SK-N-SH (cell line): ENCODE results near the gene CDIP1. TPM values are rescaled to one million over a fixed set of nuclear protein-coding genes. Genes with fewer than 3 reads are reported as not detected.

Experiments used
- CTCF ChIA-PET: fragments of 300-600, 350-600 bp; formaldehyde crosslinking; extraction: SDS; loops from one replicate; lab custom pipeline; 2021; lab: Yijun Ruan, JAX
- POLR2A ChIA-PET: fragments of 350-600 bp; sonication (Branson Sonifier 250); formaldehyde crosslinking; extraction: SDS; loops from one replicate; lab custom pipeline; 2020; ENCODE audit warnings: antibody characterized with exemption, inconsistent platforms; lab: Yijun Ruan, JAX
- DNase-seq: peaks from one replicate; pipeline ENCODE4 v3.0.0; 2012
- H2AFZ ChIP-seq: fragments of 200-600 bp; sonication (generic); 2 replicates; pipeline ENCODE4 v1.8.1; 2016; ENCODE audit warnings: antibody characterized with exemption, mild to moderate bottlenecking, low read depth
- H3F3A ChIP-seq: fragments of 200-600 bp; sonication (generic); replicated peaks from 2 replicates; pipeline ENCODE3; 2016; ENCODE audit warnings: antibody characterized with exemption, mild to moderate bottlenecking; ENCODE audit not compliant: insufficient read depth
- H3K27ac ChIP-seq, 2 experiments: fragments of 200-500 bp in 1 of 2; fragments of 200-600 bp in 1 of 2; sonication (Bioruptor generic) in 1 of 2; sonication (generic), shearing (Covaris generic) in 1 of 2; 2 replicates each; pipeline versions ENCODE4 v1.5.1 to v1.6.1; 2014 to 2016; ENCODE audit warnings: low read depth in 2 of 2, inconsistent platforms in 1 of 2, low read length in 1 of 2, mild to moderate bottlenecking in 1 of 2, mixed read lengths in 1 of 2
- H3K27me3 ChIP-seq: fragments of 200-600 bp; sonication (generic), shearing (Covaris generic); 2 replicates; pipeline ENCODE4 v1.6.1; 2016; ENCODE audit warnings: mixed run types; ENCODE audit not compliant: insufficient read depth
- H3K36me3 ChIP-seq, 2 experiments: fragments of 200-500 bp in 1 of 2; fragments of 200-600 bp in 1 of 2; sonication (Bioruptor generic) in 1 of 2; sonication (generic) in 1 of 2; replicated peaks in 1 of 2; 2 replicates each; pipeline versions ENCODE3 to v1.5.1; 2014 to 2016; ENCODE audit warnings: low read length in 1 of 2, mild to moderate bottlenecking in 1 of 2; ENCODE audit not compliant: insufficient read depth in 2 of 2, control insufficient read depth in 1 of 2
- H3K4me1 ChIP-seq, 2 experiments: fragments of 200-500 bp in 1 of 2; fragments of 200-600 bp in 1 of 2; sonication (Bioruptor generic) in 1 of 2; sonication (generic), shearing (Covaris generic) in 1 of 2; 2 replicates each; pipeline versions ENCODE4 v1.5.1 to v1.6.1; 2014 to 2016; ENCODE audit warnings: low read depth in 1 of 2, low read length in 1 of 2, mixed run types in 1 of 2; ENCODE audit not compliant: insufficient read depth in 2 of 2, control insufficient read depth in 1 of 2
- H3K4me2 ChIP-seq: fragments of 200-600 bp; sonication (generic), shearing (Covaris generic); 2 replicates; pipeline ENCODE4 v1.6.1; 2017; ENCODE audit warnings: mixed run types
- H3K4me3 ChIP-seq, 2 experiments: fragments of 200-500 bp in 1 of 2; fragments of 200-600 bp in 1 of 2; sonication (Bioruptor generic) in 1 of 2; sonication (generic), shearing (Covaris generic) in 1 of 2; 2 replicates each; pipeline versions ENCODE4 v1.5.1 to v1.8.1; 2014 to 2016; ENCODE audit warnings: low read depth in 2 of 2, inconsistent platforms in 1 of 2, low read length in 1 of 2, mild to moderate bottlenecking in 1 of 2, mixed read lengths in 1 of 2, moderate library complexity in 1 of 2
- H3K79me2 ChIP-seq: fragments of 200-600 bp; sonication (generic); 2 replicates; pipeline ENCODE4 v1.8.1; 2017; ENCODE audit warnings: mild to moderate bottlenecking; ENCODE audit not compliant: insufficient read depth
- H3K9ac ChIP-seq: fragments of 200-600 bp; sonication (generic); 2 replicates; pipeline ENCODE4 v1.6.1; 2017; ENCODE audit warnings: mixed run types
- H3K9me2 ChIP-seq: fragments of 200-600 bp; sonication (generic); 2 replicates; pipeline ENCODE4 v1.6.1; 2017; ENCODE audit warnings: mixed run types
- H3K9me3 ChIP-seq: fragments of 200-600 bp; sonication (generic); 2 replicates; pipeline ENCODE4 v1.6.1; 2017; ENCODE audit warnings: mixed run types, mild to moderate bottlenecking, moderate library complexity
- H4K20me1 ChIP-seq: fragments of 200-600 bp; sonication (generic); 2 replicates; pipeline ENCODE4 v1.6.1; 2017; ENCODE audit warnings: mild to moderate bottlenecking, mixed run types; ENCODE audit not compliant: insufficient read depth
- MEF2A ChIP-seq: IDR thresholded peaks from 2 replicates; pipeline ENCODE4 v1.4.0; 2012; ENCODE audit warnings: low read depth, borderline replicate concordance
- NFIC ChIP-seq: IDR thresholded peaks from 2 replicates; pipeline ENCODE4 v1.4.0; 2012; ENCODE audit warnings: borderline replicate concordance
- RXRA ChIP-seq: IDR thresholded peaks from 2 replicates; pipeline ENCODE4 v1.4.0; 2012; ENCODE audit warnings: low read depth, mild to moderate bottlenecking, borderline replicate concordance
- TAF1 ChIP-seq: IDR thresholded peaks from 2 replicates; pipeline ENCODE4 v1.6.1; 2012; ENCODE audit warnings: low read depth, mild to moderate bottlenecking, low read length, moderate library complexity, borderline replicate concordance
- WGBS: methylation state at CpG from one replicate; pipeline ENCODE4 v1.1.6; 2017; ENCODE audit warnings: low lambda C conversion rate; 5-methylcytosine and 5-hydroxymethylcytosine counted together
- polyA plus RNA-seq, 3 experiments: library from polyadenylated mRNA; depleted of rRNA; stranded (reverse); fragments of >200 nt; gene quantifications; 2 replicates each; pipeline ENCODE4 v1.2.3, GENCODE V29; 2012
- TF ChIP-seq, protein P1 (sequence below): IDR thresholded peaks from 2 replicates; pipeline ENCODE4 v1.4.0; 2012; ENCODE audit warnings: low read depth

The CDIP1 gene
- polyA plus RNA-seq, 1 of the 3 experiments (the other 2 are of a cell fraction), result 30.2 TPM

DNA sequence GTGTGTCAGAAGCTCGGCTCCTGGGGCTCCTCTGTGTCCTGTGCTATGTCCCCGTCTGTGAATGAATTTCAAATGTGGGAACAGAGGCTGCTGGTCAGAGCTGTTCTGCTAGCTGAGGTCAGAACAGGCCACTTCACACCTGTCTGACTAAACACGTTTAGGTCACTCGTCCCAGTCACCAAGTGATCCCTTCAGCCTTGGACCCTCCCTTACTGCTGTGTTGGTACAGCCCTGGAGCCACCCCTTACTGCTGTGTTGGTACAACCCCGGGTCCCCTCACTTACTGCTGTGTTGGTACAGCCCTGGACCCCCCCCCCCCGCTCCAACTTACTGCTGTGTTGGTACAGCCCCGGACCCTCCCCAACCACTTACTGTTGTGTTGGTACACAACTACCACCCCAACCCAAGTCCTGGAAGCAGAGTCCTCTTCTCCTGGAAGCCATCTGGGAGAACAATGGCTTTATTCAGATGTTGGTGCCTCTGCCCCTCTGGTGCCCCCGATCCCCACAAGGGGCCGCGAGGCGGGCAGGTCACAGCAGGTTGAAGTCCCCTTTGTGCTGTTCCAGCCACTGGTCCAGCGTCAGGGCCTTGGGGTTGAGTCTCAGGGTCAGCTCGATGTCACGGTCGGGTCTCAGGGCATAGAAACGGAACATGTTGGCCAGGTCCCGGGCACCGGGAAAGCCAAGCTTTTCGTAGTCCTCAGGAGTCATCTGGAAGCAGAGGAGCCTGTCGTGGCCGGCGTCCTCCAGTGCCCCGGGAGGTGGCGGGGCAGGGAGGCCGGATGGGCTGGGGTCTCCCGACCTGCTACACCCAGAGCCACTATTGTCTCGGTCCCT is 77.1 kb downstream of the CDIP1 start:
- H3K9me3 ChIP-seq, result no peaks in the 10 kb centered on the region
- H3K27me3 ChIP-seq, result no peaks in the 10 kb centered on the region
- peaks cover 13 to 16% of the 10 kb centered on the region in 2 experiments for H3K36me3 ChIP-seq
- H3K4me3 ChIP-seq, result no peak overlapping the region
- no peak overlapping the region for H2AFZ ChIP-seq
- H3K9ac ChIP-seq, result no peak overlapping the region
- H3K4me1 ChIP-seq, result peaks cover 0 to 8% of the 10 kb centered on the region in 2 experiments; a peak in 1 of 4 replicates
- ChIA-PET CTCF (interaction anchor here (1.5 to 1.6 kb wide), 2 partner anchors 12 to 15 kb away, joined by 4 read pairs; partner anchors contain the start of gene HMOX2), POLR2A (no interaction called here)
- no peaks in the 10 kb centered on the region for H3K79me2 ChIP-seq
- H4K20me1 ChIP-seq, result no peaks in the 10 kb centered on the region
- WGBS, result 94% methylated on average over 21 of the region's 27 CpGs
- no peaks in the 10 kb centered on the region for H3K9me2 ChIP-seq
- no peak for TF ChIP-seq RXRA
- TF ChIP-seq, protein P1, sequence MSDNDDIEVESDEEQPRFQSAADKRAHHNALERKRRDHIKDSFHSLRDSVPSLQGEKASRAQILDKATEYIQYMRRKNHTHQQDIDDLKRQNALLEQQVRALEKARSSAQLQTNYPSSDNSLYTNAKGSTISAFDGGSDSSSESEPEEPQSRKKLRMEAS, result no peak
- TF ChIP-seq TAF1, result no peak
- no peak overlapping the region for H3K27ac ChIP-seq
- peaks cover 27% of the 10 kb centered on the region for H3F3A ChIP-seq
- DNase-seq, result peak; percentile 70
- no peak overlapping the region for H3K4me2 ChIP-seq

DNA sequence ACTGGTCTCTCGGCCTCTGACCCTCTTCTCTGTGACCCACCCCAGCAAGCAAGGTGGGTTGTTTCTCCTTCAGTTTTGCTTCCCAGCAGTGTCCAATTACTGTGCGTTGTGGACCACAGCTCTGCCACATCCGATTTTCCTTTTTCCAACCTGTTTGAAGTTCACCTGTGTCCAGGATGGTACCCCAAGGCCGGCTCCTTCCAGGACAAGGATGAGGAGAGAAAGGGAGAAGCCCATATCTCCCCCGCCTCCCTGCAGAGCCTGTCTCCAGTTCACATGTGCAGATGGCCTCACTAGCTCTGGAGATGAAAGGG is 77.7 kb downstream of the CDIP1 start:
- ChIA-PET CTCF (interaction anchor here (1.5 to 1.6 kb wide), 2 partner anchors 12 to 15 kb away, joined by 4 read pairs; partner anchors contain the start of gene HMOX2), POLR2A (no interaction called here)

More for the DNA sequence above, 77.7 kb downstream of the CDIP1 start:
- H4K20me1 ChIP-seq, result no peaks in the 10 kb centered on the region
- H2AFZ ChIP-seq, result no peak overlapping the region
- 90% methylated on average over 5 of the region's 5 CpGs for WGBS
- no peak for DNase-seq
- H3K9ac ChIP-seq, result no peak overlapping the region
- no peaks in the 10 kb centered on the region for H3K9me3 ChIP-seq
- TF ChIP-seq MEF2A, result no peak
- no peak for TF ChIP-seq NFIC
- H3K36me3 ChIP-seq, result peaks cover 14 to 21% of the 10 kb centered on the region in 2 experiments
- no peak overlapping the region for H3K4me2 ChIP-seq
- H3K79me2 ChIP-seq, result no peaks in the 10 kb centered on the region
- H3K27ac ChIP-seq, result no peak overlapping the region
- peaks cover 27% of the 10 kb centered on the region for H3F3A ChIP-seq
- peaks cover 0 to 8% of the 10 kb centered on the region in 2 experiments; a peak in 1 of 4 replicates for H3K4me1 ChIP-seq
- H3K4me3 ChIP-seq, result no peak overlapping the region
- no peaks in the 10 kb centered on the region for H3K9me2 ChIP-seq
- H3K27me3 ChIP-seq, result no peaks in the 10 kb centered on the region

Other genes starting within 250 kb of the CDIP1 start
- 3.3 and 6.5 TPM in 2 replicates for gene GLIS2, start 222.7 kb downstream of the CDIP1 start, polyA plus RNA-seq (2012; rRNA removed)
- gene PAM16, start 187.5 kb downstream of the CDIP1 start, polyA plus RNA-seq (2012; rRNA removed), result 96.3 and 96.4 TPM in 2 replicates
- gene VASN, start 166.9 kb downstream of the CDIP1 start, polyA plus RNA-seq (2012; rRNA removed), result 11.4 and 37.4 TPM in 2 replicates
- gene CORO7, start 122.2 kb downstream of the CDIP1 start, polyA plus RNA-seq (2012; rRNA removed), result 21.9 and 25.8 TPM in 2 replicates
- 48.7 and 52.6 TPM in 2 replicates for gene DNAJA3, start 112.9 kb downstream of the CDIP1 start, polyA plus RNA-seq (2012; rRNA removed)
- 99.9 and 102 TPM in 2 replicates for gene NMRAL1, start 64.1 kb downstream of the CDIP1 start, polyA plus RNA-seq (2012; rRNA removed)
- gene HMOX2, start 62.4 kb downstream of the CDIP1 start, polyA plus RNA-seq (2012; rRNA removed), result 65.1 and 75.5 TPM in 2 replicates
- 0.05 TPM in 2 replicates for gene C16orf96, start 17.6 kb upstream of the CDIP1 start, polyA plus RNA-seq (2012; rRNA removed)
- 13.0 and 16.7 TPM in 2 replicates for gene UBALD1, start 76.1 kb upstream of the CDIP1 start, polyA plus RNA-seq (2012; rRNA removed)
- gene MGRN1, start 86.1 kb upstream of the CDIP1 start, polyA plus RNA-seq (2012; rRNA removed), result 5.5 and 13.3 TPM in 2 replicates
- gene NUDT16L1, start 154.8 kb upstream of the CDIP1 start, polyA plus RNA-seq (2012; rRNA removed), result 45.8 and 45.9 TPM in 2 replicates
- gene ANKS3, start 195.5 kb upstream of the CDIP1 start, polyA plus RNA-seq (2012; rRNA removed), result 42.2 and 43.9 TPM in 2 replicates
- gene DNAAF8, start 195.8 kb upstream of the CDIP1 start, polyA plus RNA-seq (2012; rRNA removed), result 2.4 and 3.1 TPM in 2 replicates
- gene ZNF500, start 228.4 kb upstream of the CDIP1 start, polyA plus RNA-seq (2012; rRNA removed), result 6.3 and 8.2 TPM in 2 replicates
- 0.07 TPM in 1 of 2 replicates, not detected in the other for gene SEPTIN12, start 249.6 kb upstream of the CDIP1 start, polyA plus RNA-seq (2012; rRNA removed)